HEK293T (cell line): ENCODE results near the gene NRG3.

Source experiments
- BHLHE40 ChIP-seq: fragments of 450-650 bp; IDR thresholded peaks from 2 replicates; pipeline ENCODE4 v1.6.1; 2016; ENCODE audit warnings: mild to moderate bottlenecking, moderate library complexity, borderline replicate concordance
- CTBP1 ChIP-seq: fragments of 450-650 bp; IDR thresholded peaks from 2 replicates; pipeline ENCODE4 v1.6.1; 2016; ENCODE audit warnings: borderline replicate concordance
- ELF4 ChIP-seq: fragments of 450-650 bp; IDR thresholded peaks from 2 replicates; pipeline ENCODE4 v1.6.1; 2017; ENCODE audit warnings: antibody characterized with exemption
- FOXK2 ChIP-seq: fragments of 450-650 bp; IDR thresholded peaks from 2 replicates; pipeline ENCODE4 v1.6.1; 2016; ENCODE audit warnings: mild to moderate bottlenecking
- FOXM1 ChIP-seq: fragments of 450-650 bp; IDR thresholded peaks from 2 replicates; pipeline ENCODE4 v1.6.1; 2017; ENCODE audit warnings: mild to moderate bottlenecking, borderline replicate concordance
- HDGF ChIP-seq: fragments of 450-650 bp; IDR thresholded peaks from 2 replicates; pipeline ENCODE4 v1.6.1; 2017; ENCODE audit warnings: antibody characterized with exemption, borderline replicate concordance
- SUZ12 ChIP-seq: fragments of 450-650 bp; IDR thresholded peaks from 2 replicates; pipeline ENCODE4 v1.6.1; 2016; ENCODE audit warnings: mild to moderate bottlenecking
- TARDBP ChIP-seq: fragments of 450-650 bp; IDR thresholded peaks from 2 replicates; pipeline ENCODE4 v1.6.1; 2016

- TF ChIP-seq FOXK2 (no peak), ELF4 (no peak), SUZ12 (no peak), CTBP1 (no peak), BHLHE40 (no peak), HDGF (no peak), TARDBP (no peak), FOXM1 (no peak)
Observed at GRCh38 chr10:82916941-82917340, 1041.9 kb downstream of the NRG3 start.
